ENCODE measurements around the gene GPRIN3.
"Not testable (repeated sequence)": the region's sequence is repeated elsewhere in the genome, so short reads cannot be mapped to it uniquely, and the experiment has no call there.

Gene GPRIN3

GRCh38 chr4:89221167-89221867, 86.3 kb downstream of the GPRIN3 start:
- in situ Hi-C loops (cut with MboI; ENCODE audit: low sequenced_read_pairs) = no loop called here

- in situ Hi-C loops (cut with MboI; ENCODE audit: low sequenced_read_pairs) = no loop called here
Measured at GRCh38 chr4:89218587-89218986, 89.0 kb downstream of the GPRIN3 start.

GRCh38 chr4:89217604-89218003, 90.0 kb downstream of the GPRIN3 start:
- in situ Hi-C loops (cut with MboI; ENCODE audit: low sequenced_read_pairs) = no loop called here

- in situ Hi-C loops (cut with MboI; ENCODE audit: low sequenced_read_pairs) = no loop called here
Measured at GRCh38 chr4:89216866-89217265, 90.7 kb downstream of the GPRIN3 start.

- in situ Hi-C loops (cut with MboI; ENCODE audit: low sequenced_read_pairs) = no loop called here
Measured at GRCh38 chr4:89216422-89216821, 91.2 kb downstream of the GPRIN3 start.

- in situ Hi-C loops (cut with MboI; ENCODE audit: low sequenced_read_pairs) = no loop called here
Measured at GRCh38 chr4:89215736-89216135, 91.9 kb downstream of the GPRIN3 start.

- in situ Hi-C loops (cut with MboI; ENCODE audit: low sequenced_read_pairs) = no loop called here
Measured at GRCh38 chr4:89214308-89214707, 93.3 kb downstream of the GPRIN3 start.

- in situ Hi-C loops (cut with MboI; ENCODE audit: low sequenced_read_pairs) = no loop called here
Measured at GRCh38 chr4:89213382-89213701, 94.3 kb downstream of the GPRIN3 start.

GRCh38 chr4:89212666-89213381, 94.8 kb downstream of the GPRIN3 start:
- in situ Hi-C loops (cut with MboI; ENCODE audit: low sequenced_read_pairs) = no loop called here

GRCh38 chr4:89204624-89205023, 103.0 kb downstream of the GPRIN3 start:
- in situ Hi-C loops (cut with MboI; ENCODE audit: low sequenced_read_pairs) = no loop called here

- in situ Hi-C loops (cut with MboI; ENCODE audit: low sequenced_read_pairs) = no loop called here
Measured at GRCh38 chr4:89203902-89204301, 103.7 kb downstream of the GPRIN3 start.

GRCh38 chr4:89199394-89199793, 108.2 kb downstream of the GPRIN3 start:
- in situ Hi-C loops (cut with MboI; ENCODE audit: low sequenced_read_pairs) = not testable (repeated sequence)

- in situ Hi-C loops (cut with MboI; ENCODE audit: low sequenced_read_pairs) = no loop called here
Measured at GRCh38 chr4:89197920-89198319, 109.7 kb downstream of the GPRIN3 start.

- in situ Hi-C loops (cut with MboI; ENCODE audit: low sequenced_read_pairs) = no loop called here
Measured at GRCh38 chr4:89196745-89197144, 110.9 kb downstream of the GPRIN3 start.

GRCh38 chr4:89196056-89196674, 111.4 kb downstream of the GPRIN3 start:
- in situ Hi-C loops (cut with MboI; ENCODE audit: low sequenced_read_pairs) = no loop called here

- in situ Hi-C loops (cut with MboI; ENCODE audit: low sequenced_read_pairs) = no loop called here
Measured at GRCh38 chr4:89193843-89194242, 113.8 kb downstream of the GPRIN3 start.
